Activated naive CD4-positive, alpha-beta T cell (primary cell): ENCODE measurements around the gene MAP9.
A peak's percentile ranks its signal among the peaks of the same experiment; 100 is the strongest.
"Not testable (repeated sequence)": the region's sequence is repeated elsewhere in the genome, so short reads cannot be mapped to it uniquely, and the experiment has no call there.

ENCODE experiments used
- DNase-seq, 4 experiments: peaks; one replicate each; lab custom pipeline; 2025; lab: John Stamatoyannopoulos, UW

The MAP9 gene

DNA sequence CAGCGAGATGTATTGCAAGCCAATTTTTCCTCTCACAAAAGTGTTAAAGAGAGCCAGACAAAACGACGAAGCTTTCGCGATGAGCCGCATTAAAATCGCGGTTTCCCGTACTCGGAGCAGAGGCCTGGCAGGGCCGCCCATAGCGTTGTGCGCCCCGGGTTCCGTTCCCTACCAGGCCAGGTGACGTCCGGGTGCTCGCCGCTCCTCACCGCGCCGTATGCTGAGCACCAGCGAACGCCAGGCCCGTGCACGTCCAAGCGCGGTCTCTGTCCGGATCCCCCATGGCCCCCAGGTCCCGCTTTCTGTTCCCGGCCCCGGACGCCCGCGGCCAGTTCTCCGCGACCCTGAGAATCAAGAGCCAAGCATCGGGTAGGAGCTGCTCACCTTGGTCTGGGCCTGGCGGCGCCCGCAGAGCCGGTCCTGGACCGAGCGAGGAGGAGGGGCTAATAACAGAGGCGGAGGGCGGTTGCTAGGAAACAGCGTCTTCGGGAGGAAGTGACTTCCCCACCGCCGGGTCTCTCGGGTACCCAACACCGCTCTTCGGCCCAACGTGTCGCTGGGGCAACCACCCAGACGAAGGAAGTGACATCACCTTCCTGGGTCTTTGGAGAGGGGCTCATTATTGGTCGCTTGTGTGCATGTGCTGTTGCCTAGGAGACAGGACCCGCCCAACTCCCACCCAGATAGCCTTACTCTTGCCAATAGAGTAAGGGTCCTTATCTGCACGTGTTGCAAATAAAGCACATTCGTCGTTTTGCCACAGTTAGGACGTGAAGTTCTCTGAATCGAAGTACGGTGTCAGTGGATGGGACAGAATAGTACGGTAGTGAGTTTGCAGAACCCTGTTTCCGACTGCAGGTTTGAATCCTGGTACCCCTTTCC is at the start of gene MAP9:
MAP9 (minus strand) TSS at position 579 of the 882 bp plus-strand sequence. CDS start 1,115 bp downstream, outside the sequence.
- peak; percentile 48 to 76 (median 62) for DNase-seq

DNA sequence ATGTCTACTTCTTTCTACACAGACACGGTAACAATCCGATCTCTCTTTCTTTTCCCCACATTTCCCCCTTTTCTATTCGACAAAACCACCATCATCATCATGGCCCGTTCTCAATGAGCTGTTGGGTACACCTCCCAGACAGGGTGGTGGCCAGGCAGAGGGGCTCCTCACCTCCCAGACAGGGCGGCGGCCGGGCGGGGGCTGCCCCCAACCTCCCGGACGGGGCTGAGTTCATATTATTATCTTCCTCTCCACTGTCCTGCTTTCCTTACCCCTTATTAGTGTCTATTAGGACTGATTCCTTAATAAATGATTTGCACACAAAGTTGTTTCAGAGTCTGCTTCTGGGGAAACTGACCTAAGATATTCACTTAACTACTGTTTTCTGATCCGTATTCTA is 48.0 kb upstream of the MAP9 start:
- not testable (repeated sequence) for DNase-seq

DNA sequence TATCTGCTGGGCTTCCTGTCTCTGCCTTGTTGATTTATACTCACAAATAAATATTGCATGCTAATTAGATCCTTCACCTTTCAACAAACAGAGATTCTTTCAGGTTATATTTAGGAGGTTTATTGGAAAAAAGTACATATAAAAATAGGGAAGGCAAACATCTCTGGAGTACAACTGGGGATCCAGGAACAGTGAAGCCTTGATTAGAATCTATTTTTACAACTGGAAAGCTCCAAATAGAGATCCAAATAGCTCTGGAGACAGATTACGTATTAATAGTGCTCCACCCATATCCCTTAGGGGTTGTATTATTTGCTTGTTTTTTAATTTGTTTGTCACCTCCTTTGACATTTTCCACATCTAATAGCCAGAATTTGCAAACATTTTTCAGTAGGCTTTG is 46.9 kb upstream of the MAP9 start:
- DNase-seq = no peak

DNA sequence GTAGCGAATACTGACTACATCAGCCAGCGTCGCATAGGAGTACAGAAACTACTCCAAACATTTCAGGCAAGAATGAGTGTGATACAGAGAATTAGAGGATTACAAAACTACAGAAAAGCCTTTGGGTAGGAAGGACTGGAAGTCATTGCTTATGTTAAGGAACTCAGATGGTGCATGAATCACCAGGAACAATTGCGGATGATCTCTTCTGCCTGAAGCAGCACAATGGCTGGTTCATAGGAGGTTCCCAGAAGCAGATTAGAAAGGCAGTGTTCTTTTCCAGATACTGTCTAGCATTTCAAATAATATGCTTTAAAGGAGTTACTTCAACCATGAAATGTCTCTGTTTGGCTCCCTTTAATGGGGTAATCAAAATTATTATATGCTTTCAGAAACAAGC is 42.5 kb upstream of the MAP9 start:
- DNase-seq = no peak

DNA sequence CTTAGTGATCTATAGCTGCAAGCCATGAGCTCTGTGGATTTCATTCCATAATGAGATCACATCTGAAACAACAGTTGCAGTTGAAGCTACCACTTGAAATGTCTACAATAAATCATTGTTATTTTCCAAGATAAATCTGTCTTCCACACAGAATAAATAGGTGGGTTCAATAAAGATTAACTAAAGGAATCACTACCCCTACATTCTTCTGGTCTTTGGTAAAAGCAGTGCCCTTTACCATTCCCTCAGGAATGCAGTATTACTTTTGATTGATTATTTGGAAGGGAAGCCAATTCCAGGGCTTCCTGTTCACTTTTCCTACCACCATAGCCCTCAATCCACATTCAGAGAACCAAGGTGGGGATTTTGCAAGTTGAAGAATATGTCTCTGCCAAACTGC is 38.9 kb upstream of the MAP9 start:
- DNase-seq = no peak

DNA sequence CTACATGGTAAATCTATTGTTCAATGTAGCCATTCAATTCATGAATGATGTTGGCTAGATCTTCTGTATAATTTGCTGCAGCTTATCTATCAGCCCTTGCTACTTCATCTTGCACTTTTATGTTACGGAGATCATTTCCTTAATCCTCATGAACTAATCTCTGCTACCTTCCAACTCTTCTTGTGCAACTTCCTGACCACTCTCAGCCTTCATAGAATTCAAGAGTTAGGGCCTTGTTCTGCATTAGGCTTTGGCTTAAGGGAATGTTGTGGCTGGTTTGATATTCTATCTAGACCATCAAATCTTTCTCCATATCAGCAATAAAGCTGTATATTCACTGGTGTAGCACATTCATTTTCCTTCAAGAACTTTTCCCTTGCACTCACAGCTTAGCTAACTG is 36.7 kb upstream of the MAP9 start:
- no peak for DNase-seq

DNA sequence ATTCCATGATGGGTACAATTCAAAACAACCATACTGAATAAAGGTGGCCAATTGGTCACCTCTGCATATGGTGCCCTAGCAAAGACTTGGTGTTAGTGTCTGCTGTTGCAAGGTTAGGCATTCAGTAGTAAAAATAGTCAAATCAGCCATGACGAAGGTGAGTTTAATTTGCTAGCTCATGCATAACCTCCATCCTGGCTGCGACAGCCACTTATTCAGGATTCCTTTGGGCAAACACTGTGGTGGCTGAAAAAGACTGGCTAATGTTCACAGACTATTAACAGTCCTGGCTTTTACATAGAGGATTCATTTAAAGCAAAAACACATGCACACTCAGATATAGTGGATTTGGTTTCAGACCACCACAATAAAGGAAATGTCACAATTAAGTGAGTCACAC is 34.8 kb upstream of the MAP9 start:
- no peak for DNase-seq

DNA sequence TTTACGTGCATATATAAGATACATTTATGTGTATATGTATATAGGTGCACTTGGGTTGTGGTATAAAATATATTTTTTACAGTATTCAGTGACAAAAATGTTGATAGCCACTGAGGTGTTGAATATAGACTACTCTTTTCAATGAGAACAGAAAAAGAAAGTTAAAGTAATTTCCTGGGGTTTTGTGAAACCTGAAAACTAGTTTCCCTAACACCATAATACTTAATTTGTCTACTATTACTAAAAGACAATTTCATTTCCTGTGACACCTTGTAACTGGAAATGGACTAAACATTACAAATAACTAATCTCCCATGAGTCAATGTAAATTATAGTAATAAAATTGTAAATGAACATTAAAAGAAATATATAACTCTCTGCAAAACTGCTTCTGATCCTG is 32.0 kb upstream of the MAP9 start:
- no peak for DNase-seq

DNA sequence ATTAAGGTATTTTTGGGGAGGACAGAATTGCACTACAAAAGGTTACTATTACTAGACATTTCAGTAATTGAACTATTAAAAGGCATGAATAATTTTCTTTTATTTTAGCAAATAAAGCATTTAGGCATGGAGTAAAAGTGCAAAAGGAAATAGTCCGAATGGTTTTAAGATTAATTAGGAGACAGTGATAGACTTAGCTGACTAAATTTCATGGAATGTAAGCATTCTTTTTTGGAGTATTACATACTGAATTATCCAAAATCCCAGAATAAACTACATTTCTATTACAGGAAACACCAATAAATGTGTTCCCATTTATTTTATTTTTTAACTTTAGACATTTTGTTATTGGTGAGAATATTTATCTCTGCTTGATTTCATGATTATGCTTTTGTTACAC is 30.7 kb upstream of the MAP9 start:
- DNase-seq = no peak

DNA sequence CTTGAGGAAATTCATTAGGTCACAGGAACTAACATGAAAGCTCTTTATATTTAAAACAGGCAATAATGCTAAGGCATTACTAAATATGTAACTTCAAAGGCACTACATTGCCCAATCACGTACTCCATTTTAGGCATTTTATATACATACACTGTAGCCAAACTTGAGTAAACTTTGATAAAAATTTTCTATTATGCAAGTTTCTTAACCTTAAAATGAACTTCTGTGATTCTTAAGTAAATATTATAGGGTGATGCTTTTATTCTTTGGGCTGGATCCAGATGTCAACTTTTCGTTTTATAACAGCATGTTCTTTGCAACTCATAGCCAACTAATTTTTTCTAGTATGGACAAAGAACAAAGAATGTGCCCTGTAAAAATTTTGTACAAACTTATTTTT is 28.3 kb upstream of the MAP9 start:
- DNase-seq = no peak

DNA sequence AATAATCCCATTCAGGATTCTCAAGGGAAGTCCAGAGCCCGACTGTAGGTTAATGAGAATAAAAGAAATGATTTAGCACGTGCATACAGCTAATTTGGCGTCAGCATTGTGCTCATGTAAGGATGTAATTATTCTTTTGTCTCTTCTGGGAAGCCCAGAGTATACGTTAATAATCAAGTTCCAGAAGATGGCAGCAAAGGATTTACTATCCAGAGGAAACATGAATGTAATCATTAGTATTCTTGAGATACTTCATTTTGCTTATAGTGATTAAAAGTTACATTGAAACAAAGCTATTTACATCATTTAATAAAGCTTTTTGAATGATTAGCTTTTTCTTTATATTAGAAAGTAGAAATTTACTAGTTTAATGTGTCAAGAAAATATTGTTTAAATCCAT is 27.1 kb upstream of the MAP9 start:
- DNase-seq = no peak

DNA sequence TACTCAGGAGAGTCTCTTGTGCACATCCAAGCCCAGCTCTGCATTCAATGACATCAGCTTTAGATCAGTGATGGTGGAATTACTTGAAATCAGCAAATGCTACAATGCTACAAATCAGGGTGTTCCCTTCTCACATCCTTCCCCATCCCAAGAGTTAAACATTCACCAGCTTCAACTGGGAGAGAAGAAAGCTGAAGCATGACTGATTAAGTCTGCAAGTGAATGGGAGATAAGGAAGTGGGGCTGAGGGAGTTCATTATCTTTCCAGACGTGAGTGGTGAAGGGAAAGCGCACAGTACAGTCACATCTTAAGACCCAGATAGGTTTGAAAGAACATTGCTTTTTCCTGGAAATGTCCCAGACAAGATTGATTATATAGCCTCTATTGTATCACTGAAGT is 26.2 kb upstream of the MAP9 start:
- DNase-seq = no peak

DNA sequence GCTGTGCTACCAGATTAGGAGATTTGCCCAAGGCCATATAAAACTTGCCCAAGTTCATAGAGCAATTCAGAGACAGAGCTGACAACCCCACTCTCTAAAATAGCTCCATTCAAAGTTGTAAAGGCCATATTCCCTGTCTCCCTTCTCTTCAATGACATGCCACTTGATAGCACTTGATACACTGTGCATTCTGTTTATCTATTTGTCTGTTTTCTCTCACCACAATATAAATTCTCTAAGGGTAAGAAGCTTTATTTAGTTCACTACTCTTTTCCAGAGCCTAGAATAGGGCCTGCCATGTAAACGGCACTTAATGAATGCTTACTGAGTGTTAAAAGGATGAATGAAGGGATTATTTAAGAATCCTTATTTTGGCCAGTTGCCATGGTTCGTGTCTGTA is 24.1 kb upstream of the MAP9 start:
- no peak for DNase-seq

DNA sequence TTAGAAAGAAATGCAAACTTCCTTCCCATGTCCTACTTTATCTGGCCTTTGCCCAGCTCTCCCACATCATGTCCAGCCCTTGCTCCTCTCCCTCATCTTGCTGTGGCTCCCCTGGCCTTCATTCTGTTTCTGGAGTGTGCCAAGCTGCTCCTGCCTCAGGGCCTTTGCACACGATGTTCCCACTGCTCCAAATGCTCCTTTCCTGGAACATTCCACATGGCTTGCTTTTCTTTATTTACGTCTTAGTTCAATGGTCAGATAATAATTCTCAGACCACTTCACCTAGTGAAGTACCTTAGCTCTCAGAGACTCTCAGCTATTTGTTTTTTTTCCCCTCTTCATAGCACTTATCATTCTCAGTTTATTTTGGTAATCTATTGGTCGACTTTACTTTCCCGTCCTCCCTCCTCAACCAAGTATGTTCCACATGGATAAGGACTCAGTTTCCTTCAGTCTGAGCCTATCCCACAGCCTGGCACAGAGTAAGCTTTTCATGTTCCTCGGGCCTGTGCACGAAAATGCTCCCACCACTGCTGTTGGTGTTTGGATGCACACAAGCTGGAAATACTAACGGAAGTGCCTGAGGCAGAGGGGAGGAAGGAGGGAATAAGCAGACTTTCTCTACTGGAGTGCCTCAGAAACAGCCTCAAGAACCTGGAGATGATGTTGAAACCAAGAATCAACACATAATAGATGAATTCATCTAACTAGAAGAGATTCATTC is 23.4 kb upstream of the MAP9 start:
- no peak for DNase-seq

DNA sequence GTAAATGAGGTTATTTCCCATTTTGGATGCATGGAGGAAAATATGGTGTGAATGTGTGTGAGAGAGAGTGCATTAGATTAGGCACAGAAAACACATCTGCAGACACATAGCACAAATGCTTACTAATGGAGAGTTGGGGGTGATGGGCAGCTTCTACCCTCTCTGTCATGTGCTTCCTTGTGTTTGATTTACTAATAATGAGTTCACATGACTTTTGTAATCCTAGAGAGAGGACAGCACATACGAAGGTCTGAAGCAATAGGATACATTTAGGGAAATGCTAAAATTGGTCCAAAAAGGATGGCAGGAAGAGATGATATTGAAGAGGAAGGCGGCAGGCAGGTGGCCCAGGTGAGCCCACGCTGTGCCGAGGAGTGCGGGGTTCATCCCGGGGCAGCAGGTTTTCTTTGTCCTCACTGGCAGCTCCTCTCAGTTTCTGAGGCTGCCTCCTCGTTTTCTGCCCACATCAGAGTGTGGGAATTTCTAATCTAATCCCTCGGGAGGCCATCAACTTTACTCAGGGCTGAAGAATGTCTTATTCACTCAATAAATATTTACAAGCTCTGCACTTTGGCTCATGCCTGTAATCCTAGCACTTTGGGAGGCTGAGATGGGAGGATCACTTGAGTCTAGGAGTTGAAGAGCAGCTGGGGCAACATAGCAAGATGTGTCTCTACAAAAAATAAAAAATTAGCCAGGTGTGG is 15.9 kb upstream of the MAP9 start:
- no peak for DNase-seq

DNA sequence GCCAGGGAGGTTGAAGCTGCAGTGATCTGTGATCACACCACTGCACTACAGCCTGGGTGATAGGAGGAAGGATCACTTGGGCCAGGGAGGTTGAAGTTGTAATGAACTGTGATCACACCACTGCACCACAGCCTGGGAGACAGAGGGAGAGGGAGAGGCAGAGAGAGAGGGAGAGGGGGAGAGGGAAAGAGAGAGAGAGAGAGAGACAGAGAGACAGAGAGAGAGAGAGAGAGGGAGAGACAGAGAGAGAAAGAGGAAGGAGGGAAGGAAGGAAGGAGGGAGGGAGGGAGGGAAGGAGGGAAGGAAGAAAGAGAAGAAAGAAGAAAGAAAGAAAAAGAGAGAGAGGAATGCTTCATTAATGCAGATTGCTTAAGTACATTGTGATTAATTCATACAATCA is 15.2 kb upstream of the MAP9 start:
- no peak for DNase-seq

DNA sequence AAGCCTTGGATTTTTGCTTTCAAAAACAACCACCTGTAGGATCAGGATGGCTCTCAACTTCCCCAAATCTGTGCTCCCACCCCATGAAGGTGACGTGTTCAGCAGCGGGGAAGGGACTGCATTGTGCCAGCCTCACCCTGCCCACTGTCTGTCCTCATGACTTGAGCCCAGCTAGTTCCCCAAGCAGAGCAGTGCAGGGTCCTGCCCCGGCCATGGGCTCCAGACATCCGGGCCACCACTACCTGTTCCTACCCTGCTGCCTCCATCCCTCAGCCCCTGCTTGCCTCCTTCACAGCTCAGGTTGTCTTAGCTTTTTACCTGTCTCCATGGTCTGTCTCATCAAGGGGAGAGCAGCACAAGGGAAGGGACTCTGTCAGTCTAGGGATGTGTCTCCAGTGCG is 11.4 kb upstream of the MAP9 start:
- no peak for DNase-seq

DNA sequence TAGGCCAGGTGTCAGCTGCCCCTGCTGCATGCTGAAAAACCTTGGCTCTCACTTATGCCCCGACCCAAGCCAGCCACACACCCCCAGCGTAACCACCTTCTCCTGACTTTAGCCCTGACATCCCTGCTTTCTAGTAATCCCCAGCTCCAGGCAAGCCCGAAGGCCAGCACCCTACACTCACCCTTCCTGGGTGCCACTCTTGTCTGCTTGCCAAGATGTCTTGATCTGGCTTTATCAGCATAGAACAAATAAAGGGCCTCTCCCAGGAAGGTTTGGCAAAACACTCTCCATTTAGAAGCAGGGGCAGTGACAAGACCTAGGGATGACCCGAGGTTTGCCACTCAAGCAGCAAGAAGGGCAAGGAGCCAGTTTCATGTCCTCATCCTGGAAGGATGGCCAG is 6.8 kb upstream of the MAP9 start:
- DNase-seq = no peak

DNA sequence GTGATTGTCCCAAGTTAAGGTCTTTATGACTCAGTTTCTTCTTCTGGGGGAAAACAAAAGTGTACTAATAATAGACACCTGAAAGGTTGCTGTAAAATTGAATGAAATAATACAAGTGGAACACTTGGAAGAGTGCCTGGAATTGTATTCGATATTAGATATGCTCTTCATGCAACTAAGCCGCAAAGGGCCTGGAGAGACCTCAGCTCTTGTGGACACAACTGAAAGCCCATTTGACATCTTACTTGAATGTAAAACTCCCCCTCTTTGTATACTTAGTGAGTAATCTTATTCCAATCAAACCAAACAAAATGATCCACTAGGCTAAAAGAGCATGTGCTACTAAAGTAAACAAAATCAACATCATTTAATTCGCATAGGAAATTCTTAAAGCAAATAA is 511 bp upstream of the MAP9 start:
- DNase-seq = no peak

DNA sequence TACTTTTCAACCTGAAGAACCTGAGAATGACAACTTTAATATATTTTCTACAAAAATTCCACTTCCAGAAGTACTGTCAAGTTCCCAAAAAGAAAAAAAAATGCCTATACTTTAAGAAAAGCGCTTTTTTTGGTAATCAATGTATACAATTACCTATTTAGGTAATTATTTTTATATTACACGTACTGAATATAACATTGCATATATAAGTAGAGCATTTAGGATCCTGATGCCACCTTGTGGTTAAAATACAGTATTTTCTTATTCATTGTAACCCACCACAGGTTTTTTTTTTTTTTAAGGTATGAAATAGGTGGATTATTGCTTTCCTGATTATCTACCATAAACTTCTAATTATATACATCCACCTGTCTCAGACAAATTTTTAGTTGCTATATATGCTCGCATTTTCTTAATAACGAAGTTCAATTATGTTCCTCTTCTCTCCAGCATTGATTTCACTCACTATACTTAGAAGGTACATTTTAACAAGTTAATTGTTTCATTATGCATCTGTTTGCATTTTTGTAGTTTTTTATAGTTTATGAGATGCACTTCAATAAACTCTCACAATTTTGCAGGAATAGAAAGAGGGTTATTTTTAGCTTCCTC is 5.2 kb downstream of the MAP9 start:
- DNase-seq = no peak

DNA sequence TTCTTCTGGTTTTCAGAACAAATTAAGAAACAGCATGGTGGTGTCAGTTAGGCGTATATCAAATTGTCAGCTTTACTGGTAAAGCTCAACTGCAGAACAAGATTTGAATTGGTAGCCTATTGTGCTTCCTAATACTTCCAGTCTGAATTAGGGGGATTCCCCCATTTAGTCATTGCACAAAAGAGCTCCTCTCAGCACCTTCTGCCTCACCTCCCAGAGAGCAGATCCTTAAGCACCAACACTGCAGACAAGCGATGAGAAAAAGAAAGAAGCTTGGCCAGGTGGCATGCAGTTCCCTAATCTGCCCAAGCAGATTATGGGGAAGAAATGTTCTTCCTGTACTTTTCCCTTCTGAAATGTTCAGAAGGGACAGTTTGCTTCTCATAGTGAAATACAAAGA is 9.2 kb downstream of the MAP9 start:
- no peak for DNase-seq

DNA sequence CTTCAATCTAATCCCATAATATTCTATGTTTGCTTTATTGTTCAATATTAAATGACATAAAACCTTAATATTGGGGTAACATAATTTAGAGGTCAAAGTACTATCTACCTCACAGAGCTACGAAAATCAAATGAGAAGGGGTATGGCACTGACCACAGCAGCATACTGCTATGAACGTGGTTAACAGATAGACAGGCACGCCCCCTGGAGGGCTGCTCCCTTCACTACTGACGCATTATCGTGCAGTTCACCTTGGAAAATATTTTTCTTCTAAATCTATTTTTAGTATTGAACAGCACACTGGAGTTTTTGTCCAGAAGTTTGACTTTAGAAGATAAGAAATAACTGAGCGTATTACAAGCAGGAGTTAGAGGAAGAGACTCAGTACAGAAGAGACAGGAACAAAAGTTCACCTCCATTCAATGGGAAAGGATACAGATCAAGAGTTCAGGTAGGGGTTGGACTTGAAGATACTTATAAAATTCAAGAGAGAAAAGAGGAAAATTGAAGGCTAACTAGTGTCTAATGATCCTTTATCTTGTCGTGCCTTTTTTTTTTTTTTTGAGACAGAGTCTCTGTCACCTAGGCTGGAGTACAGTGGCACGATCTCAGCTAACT is 22.7 kb downstream of the MAP9 start:
- peak in 2 of 4 experiments; percentile 1 for DNase-seq
